ENCODE results near the gene ABR.
"Not testable (repeated sequence)": the region's sequence is repeated elsewhere in the genome, so short reads cannot be mapped to it uniquely, and the experiment has no call there.

GRCh38 chr17:1065416-1065815 lies 114.4 kb downstream of the ABR start:
- TF ChIP-seq POLR2A, POLR2AphosphoS5 (IDR thresholded peaks at IDR 0.05): not testable (repeated sequence)
- TF ChIP-seq, protein P1, sequence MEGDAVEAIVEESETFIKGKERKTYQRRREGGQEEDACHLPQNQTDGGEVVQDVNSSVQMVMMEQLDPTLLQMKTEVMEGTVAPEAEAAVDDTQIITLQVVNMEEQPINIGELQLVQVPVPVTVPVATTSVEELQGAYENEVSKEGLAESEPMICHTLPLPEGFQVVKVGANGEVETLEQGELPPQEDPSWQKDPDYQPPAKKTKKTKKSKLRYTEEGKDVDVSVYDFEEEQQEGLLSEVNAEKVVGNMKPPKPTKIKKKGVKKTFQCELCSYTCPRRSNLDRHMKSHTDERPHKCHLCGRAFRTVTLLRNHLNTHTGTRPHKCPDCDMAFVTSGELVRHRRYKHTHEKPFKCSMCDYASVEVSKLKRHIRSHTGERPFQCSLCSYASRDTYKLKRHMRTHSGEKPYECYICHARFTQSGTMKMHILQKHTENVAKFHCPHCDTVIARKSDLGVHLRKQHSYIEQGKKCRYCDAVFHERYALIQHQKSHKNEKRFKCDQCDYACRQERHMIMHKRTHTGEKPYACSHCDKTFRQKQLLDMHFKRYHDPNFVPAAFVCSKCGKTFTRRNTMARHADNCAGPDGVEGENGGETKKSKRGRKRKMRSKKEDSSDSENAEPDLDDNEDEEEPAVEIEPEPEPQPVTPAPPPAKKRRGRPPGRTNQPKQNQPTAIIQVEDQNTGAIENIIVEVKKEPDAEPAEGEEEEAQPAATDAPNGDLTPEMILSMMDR (IDR thresholded peaks at IDR 0.05 in 8 of 11, conservative IDR thresholded peaks at IDR 0.05 in 3 of 11) = not testable (repeated sequence)

Measured in spleen (tissue), 7 donors.